ENCODE measurements around the gene EIF3J.

EIF3J gene

DNA sequence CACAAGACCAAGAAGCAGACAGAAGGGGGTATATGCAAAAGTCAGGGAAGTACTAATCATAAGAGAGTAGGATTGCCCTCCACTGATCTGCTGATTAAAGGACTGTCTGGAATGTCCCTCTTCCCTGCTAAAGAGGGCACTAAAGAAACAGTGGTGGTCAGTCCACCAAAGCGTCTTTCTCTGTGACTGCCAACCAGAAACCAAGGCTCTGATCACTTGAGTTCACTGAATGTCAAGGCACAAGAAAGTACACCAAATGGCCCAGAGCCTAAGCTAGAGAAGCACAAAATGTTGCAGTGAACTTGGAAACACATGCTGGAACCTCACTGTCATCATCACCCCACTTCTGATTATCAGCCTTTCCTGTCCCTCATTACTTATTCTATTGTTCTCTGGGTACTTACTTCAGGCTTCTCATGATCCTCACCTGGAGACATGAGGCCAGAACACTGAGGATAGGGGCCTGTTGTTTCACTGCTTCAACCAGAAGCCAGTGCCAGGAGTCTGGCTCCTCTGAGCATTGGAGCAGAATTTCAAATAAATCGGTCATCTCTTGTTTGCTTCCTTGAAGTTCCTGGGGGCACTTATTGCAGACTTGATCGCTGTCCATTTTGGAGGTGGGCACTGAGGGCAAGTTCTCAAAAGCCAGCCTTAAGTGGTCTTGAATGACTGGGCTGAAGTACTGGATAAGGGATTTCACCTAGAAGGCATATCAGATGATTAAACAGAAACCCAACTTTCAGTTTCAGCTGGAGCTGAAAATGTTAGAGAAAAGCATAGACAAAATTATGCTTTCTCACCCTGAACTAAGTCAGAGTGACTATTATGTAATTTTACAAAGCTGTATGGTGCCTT lies 58.9 kb downstream of the EIF3J start:
- DNase-seq, result no peak

DNA sequence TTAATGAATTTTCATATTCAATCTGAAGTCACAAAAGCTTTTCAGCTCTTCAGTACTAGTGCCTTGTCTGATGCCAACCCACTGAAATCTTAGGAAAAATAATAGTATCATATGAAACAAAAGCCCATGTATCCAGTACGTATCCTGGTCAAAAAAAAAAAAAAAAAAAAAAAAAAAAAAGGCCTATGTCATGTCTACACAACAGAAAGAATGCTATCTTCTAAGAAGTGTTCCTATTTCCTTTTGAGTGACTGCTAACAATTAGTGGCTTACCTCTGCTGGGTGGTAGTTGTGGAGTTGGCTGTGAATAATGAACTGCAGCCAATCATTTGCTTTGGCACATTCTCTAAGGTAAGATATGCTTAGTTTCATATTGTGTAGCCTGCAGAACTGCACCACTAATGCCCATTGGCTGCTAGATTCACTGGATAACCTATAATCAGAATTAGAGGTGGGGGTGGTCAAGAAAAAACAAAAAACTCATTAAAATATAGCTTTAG lies 59.6 kb downstream of the EIF3J start:
- DNase-seq, result no peak

DNA sequence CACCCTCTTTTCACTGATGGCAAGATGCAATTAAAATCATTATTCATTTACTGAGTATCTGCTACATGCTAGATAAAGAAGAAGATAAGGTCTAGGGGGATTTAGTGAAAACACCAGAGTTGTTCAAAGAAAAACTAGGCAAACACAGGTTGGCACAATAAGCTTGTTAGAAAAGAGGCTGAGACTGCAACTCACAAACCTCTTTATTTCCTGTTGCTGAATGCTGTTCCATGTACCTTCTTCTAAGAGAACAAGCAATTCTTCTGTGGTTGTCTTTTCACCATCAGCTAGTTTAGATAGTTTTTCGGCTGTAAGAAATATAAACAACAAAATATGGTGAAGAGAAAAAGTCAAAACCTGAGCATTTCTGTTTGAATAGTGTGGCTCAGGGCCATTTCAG lies 61.1 kb downstream of the EIF3J start:
- no peak for DNase-seq

DNA sequence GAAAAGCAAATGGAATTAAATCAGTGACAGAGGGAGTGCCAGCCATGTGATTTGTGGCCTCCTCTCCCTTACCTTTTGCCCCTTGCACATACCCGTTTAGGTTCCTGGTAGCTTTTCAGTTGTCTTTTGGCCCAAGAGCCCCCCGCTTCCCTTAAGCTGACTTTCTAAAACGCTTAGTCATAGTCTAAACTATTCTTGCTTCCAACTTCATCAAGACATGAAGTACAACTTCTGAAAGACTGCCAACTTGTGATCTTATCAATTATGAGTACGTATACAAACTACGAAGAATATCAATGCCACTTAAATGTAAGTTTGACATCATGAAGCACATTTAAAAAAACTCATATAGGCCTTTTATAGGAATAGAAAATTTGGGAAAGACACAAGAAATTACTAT lies 61.9 kb downstream of the EIF3J start:
- no peak for DNase-seq

DNA sequence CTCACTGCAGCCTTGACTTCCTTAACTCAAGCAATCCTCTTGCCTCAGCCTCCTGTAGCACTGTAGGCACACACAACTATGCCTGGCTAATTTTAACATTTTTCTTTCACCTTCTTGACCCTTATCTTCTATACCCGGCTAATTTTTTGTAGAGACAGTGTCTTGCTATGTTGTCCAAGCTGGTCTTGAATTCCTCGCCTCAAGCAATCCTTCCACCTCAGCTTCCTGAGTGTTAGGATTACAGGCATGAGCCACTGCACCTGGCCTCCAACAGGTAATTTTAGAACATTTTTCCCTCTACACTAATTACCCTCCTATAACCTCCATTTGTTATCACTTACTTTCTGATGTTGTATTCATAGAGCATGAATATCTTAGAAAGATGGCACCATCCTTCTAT lies 66.2 kb downstream of the EIF3J start:
- no peak for DNase-seq

DNA sequence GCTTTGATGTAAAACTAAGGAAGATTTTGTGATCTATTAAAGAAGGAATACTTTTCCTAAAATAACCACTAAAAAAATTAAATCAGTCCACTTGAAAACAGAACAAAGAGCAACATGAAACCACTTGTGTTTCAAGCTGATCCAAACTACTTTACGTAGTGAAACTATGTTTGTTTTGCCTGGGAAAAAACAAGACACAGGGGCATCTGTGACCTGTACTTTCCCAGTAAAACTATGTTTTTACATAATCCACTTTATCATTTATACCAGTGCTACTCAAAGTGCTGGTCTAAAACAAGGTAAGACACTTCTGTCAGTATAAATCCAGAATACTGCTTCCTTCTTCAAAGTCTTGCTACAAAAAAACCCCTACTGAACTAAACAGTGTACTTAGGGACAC lies 69.8 kb downstream of the EIF3J start:
- no peak for DNase-seq

Measured in RPMI8226 (cell line).